Keratinocyte (primary cell): ENCODE data around the gene NINJ2. TPM values are rescaled to one million over a fixed set of nuclear protein-coding genes. Genes with fewer than 3 reads are reported as not detected.
"Not testable (repeated sequence)": the region's sequence is repeated elsewhere in the genome, so short reads cannot be mapped to it uniquely, and the experiment has no call there.

Source experiments
- DNase-seq: peaks from one replicate; pipeline ENCODE4 v3.0.0-alpha.2; 2011; ENCODE audit warnings: low read depth, missing footprints, low spot score
- FAIRE-seq: peaks from 2 replicates; lab custom pipeline; 2011; peaks lifted over from hg19 to GRCh38; lab: Jason Lieb, UNC
- H2AFZ ChIP-seq: 2 replicates; pipeline ENCODE4 v1.6.0; 2012; ENCODE audit warnings: low read length, control low read depth, inconsistent platforms; ENCODE audit not compliant: control insufficient read depth
- H3K27ac ChIP-seq: 2 replicates; pipeline ENCODE4 v1.5.1; 2011; ENCODE audit warnings: low read length; ENCODE audit not compliant: control insufficient read depth, insufficient read depth
- H3K27me3 ChIP-seq: 3 replicates; pipeline ENCODE4 v1.6.0; 2011; ENCODE audit warnings: low read length; ENCODE audit not compliant: control insufficient read depth, insufficient read depth; ENCODE audit errors: extremely low read depth
- H3K36me3 ChIP-seq, 2 experiments: 2 replicates in 1 of 2; 3 replicates in 1 of 2; pipeline ENCODE4 v1.5.1; 2011; ENCODE audit warnings: low read length in 2 of 2, mild to moderate bottlenecking in 1 of 2; ENCODE audit not compliant: control insufficient read depth in 2 of 2, insufficient read depth in 2 of 2; ENCODE audit errors: extremely low read depth in 1 of 2
- H3K4me1 ChIP-seq: 3 replicates; pipeline ENCODE4 v1.5.1; 2011; ENCODE audit warnings: low read length; ENCODE audit not compliant: control insufficient read depth, insufficient read depth; ENCODE audit errors: extremely low read depth
- H3K4me2 ChIP-seq: 3 replicates; pipeline ENCODE4 v1.6.0; 2011; ENCODE audit warnings: low read depth, low read length; ENCODE audit not compliant: control insufficient read depth, insufficient read depth; ENCODE audit errors: extremely low read depth
- H3K4me3 ChIP-seq, 3 experiments: fragments of 200-600 bp in 1 of 3; sonication (generic) in 1 of 3; 2 replicates in 2 of 3; 3 replicates in 1 of 3; pipeline ENCODE4 v1.5.1; 2011 to 2016; ENCODE audit warnings: low read length in 3 of 3, mild to moderate bottlenecking in 3 of 3, control low read depth in 2 of 3, inconsistent platforms in 1 of 3, low read depth in 1 of 3, mixed read lengths in 1 of 3, mixed run types in 1 of 3, moderate library complexity in 1 of 3; ENCODE audit not compliant: control insufficient read depth in 2 of 3, insufficient read depth in 2 of 3; ENCODE audit errors: extremely low read depth in 1 of 3
- H3K79me2 ChIP-seq: 2 replicates; pipeline ENCODE4 v1.6.0; 2012; ENCODE audit warnings: low read length; ENCODE audit not compliant: control insufficient read depth, insufficient read depth
- H3K9ac ChIP-seq: 3 replicates; pipeline ENCODE4 v1.6.0; 2011; ENCODE audit warnings: low read length; ENCODE audit not compliant: control insufficient read depth, insufficient read depth; ENCODE audit errors: extremely low read depth
- H3K9me1 ChIP-seq: 3 replicates; pipeline ENCODE4 v1.6.0; 2011; ENCODE audit warnings: low read length; ENCODE audit not compliant: control insufficient read depth, insufficient read depth; ENCODE audit errors: extremely low read depth
- H3K9me3 ChIP-seq: 2 replicates; pipeline ENCODE4 v1.5.1; 2012; ENCODE audit warnings: low read depth, low read length; ENCODE audit not compliant: control insufficient read depth
- H4K20me1 ChIP-seq: 3 replicates; pipeline ENCODE4 v1.6.0; 2011; ENCODE audit warnings: low read length; ENCODE audit not compliant: control insufficient read depth, insufficient read depth; ENCODE audit errors: extremely low read depth
- EZH2 ChIP-seq: IDR thresholded peaks from one replicate; pipeline ENCODE4 v1.6.1; 2012; ENCODE audit warnings: inconsistent platforms, mild to moderate bottlenecking, low read length, moderate library complexity
- dilution Hi-C: fragments of 300-500 bp; cut with MboI; formaldehyde crosslinking; loops from one replicate; pipeline ENCODE4 v1.7.0; 2020; ENCODE audit warnings: low sequenced_read_pairs; ENCODE audit not compliant: extremely low pct_ligation_motif_present
- polyA plus RNA-seq, 5 experiments: library from polyadenylated mRNA; depleted of rRNA in 3 of 5; stranded (reverse) in 3 of 5; stranded (forward) in 1 of 5; unstranded in 1 of 5; fragments of >200 nt; gene quantifications; 1 replicate in 1 of 5; 2 replicates in 3 of 5; 3 replicates in 1 of 5; pipeline versions ENCODE4 v1.2.1 to v1.2.3, GENCODE V29; 2011 to 2012; ENCODE audit warnings: missing spikeins in 2 of 5, low read depth in 1 of 5, low replicate concordance in 1 of 5
- TF ChIP-seq, protein P1 (sequence below), 3 experiments: IDR thresholded peaks in 1 of 3; conservative IDR thresholded peaks in 1 of 3; optimal IDR thresholded peaks in 1 of 3; 2 replicates in 2 of 3; 3 replicates in 1 of 3; pipeline versions ENCODE3 to v1.5.1; 2011; ENCODE audit warnings: low read length in 3 of 3, mild to moderate bottlenecking in 3 of 3, moderate library complexity in 2 of 3, control low read depth in 1 of 3, inconsistent platforms in 1 of 3; ENCODE audit not compliant: insufficient read depth in 2 of 3; ENCODE audit errors: extremely low read depth in 1 of 3

NINJ2 gene
- polyA plus RNA-seq, 1 donor (not counting 4 experiments of a cell fraction or from before 2014, with no cell fraction given): 0.58 TPM

DNA sequence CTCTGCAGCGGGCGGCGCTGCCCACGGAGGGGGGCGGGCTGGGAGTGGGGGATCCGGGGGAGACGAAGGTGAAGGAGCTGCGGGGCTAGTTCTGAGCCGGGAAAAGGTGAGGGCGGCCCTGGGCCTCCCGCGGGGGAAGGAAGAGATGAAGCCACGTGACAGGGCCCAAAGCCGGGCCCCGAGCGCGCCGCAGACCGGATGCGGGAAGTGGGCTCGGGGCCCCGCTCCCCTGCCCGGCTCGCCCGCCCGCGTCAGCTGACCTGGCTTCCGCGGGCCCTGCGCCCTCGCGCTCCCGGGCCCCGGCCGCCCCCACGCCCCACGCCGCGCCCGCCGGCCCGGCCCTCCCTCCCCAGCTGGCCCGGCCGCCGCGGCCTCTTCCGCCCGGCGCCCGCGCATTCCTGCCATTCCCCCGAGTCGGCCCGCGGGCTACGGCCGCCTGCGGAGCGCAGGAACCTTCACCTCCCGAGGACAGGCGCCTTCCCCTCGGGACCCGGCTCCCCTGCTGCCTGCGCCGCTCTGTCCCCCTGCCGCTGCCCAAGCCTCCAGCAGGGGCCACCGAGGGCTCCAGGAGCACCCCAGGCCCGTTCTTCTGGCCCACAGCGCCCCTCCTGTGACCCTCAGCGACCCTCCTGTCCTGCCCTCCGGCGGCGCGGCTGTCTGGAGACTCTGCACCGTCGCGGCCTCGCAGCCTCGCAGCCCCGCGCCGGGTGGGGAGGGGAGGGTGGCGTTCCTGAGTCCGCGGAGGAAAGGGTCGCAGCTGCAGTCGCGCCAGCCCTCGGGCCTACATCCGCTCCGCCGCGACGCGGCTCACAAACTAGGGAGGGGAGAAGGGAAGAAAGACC lies 20.4 kb downstream of the NINJ2 start:
- H4K20me1 ChIP-seq: no peaks in the 10 kb centered on the region
- H2AFZ ChIP-seq: peak overlapping the region; percentile 76
- FAIRE-seq (no peak), DNase-seq (no peak)
- dilution Hi-C loops: no loop called here
- no peak for TF ChIP-seq EZH2
- TF ChIP-seq, protein P1, sequence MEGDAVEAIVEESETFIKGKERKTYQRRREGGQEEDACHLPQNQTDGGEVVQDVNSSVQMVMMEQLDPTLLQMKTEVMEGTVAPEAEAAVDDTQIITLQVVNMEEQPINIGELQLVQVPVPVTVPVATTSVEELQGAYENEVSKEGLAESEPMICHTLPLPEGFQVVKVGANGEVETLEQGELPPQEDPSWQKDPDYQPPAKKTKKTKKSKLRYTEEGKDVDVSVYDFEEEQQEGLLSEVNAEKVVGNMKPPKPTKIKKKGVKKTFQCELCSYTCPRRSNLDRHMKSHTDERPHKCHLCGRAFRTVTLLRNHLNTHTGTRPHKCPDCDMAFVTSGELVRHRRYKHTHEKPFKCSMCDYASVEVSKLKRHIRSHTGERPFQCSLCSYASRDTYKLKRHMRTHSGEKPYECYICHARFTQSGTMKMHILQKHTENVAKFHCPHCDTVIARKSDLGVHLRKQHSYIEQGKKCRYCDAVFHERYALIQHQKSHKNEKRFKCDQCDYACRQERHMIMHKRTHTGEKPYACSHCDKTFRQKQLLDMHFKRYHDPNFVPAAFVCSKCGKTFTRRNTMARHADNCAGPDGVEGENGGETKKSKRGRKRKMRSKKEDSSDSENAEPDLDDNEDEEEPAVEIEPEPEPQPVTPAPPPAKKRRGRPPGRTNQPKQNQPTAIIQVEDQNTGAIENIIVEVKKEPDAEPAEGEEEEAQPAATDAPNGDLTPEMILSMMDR (optimal IDR thresholded peaks at IDR 0.05 in 1 of 3, IDR thresholded peaks at IDR 0.05 in 1 of 3, conservative IDR thresholded peaks at IDR 0.05 in 1 of 3; ENCODE audit: extremely low read depth in 1 of 3, insufficient read depth in 2 of 3, low read length in 3 of 3): peak in 1 of 3 experiments; percentile 18
- H3K27ac ChIP-seq: peak overlapping the region; percentile 42
- H3K79me2 ChIP-seq: no peaks in the 10 kb centered on the region
- peaks cover 27% of the 10 kb centered on the region for H3K4me1 ChIP-seq
- H3K9me1 ChIP-seq: no peaks in the 10 kb centered on the region
- H3K9ac ChIP-seq: peak overlapping the region; percentile 72
- peak overlapping the region; percentile 13 to 49 (median 26) for H3K4me3 ChIP-seq
- H3K4me2 ChIP-seq: peak overlapping the region; percentile 66
- no peaks in the 10 kb centered on the region for H3K36me3 ChIP-seq
- H3K9me3 ChIP-seq: no peaks in the 10 kb centered on the region
- no peaks in the 10 kb centered on the region for H3K27me3 ChIP-seq

DNA sequence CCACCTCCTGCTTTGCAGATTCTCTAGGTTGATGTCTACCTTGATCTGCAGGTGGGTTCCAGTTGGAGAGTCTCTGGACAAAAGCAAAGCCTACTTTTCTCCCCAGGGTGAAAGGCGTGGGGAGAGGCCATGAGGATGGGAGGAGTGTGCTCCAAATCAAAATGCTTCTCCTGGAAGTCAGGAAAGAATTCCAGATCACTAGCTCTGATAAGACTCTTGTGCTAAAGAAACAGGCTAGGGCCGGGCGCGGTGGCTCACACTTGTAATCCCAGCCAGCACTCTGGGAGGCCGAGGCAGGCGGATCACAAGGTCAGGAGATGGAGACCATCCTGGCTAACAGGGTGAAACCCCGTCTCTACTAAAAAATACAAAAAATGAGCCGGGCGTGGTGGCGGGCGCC lies 21.9 kb downstream of the NINJ2 start:
- peaks cover 25% of the 10 kb centered on the region for H3K4me1 ChIP-seq
- H3K9me1 ChIP-seq, H2AFZ ChIP-seq, H3K9ac ChIP-seq, H3K9me3 ChIP-seq, H3K79me2 ChIP-seq, H3K27ac ChIP-seq, H4K20me1 ChIP-seq, H3K36me3 ChIP-seq, DNase-seq, FAIRE-seq, H3K4me2 ChIP-seq, H3K27me3 ChIP-seq, H3K4me3 ChIP-seq, dilution Hi-C loops: not testable (repeated sequence)
